Stimulated activated CD4-positive, alpha-beta T cell treated with anti-CD3 and anti-CD28 coated beads, Interleukin-2, amount 100 ng/mL, for 4 hours (primary cell): ENCODE results near the gene SZT2.
"Not testable (repeated sequence)": the region's sequence is repeated elsewhere in the genome, so short reads cannot be mapped to it uniquely, and the experiment has no call there.

ENCODE experiments used
- DNase-seq: peaks from one replicate; pipeline ENCODE4 v3.0.0-alpha.2; 2020; ENCODE audit warnings: low read depth

The SZT2 gene

GRCh38 chr1:43454270-43455011 is 64.7 kb downstream of the SZT2 start:
- DNase-seq: peak; percentile 28

GRCh38 chr1:43455213-43455889 is 65.7 kb downstream of the SZT2 start:
- no peak for DNase-seq

GRCh38 chr1:43458379-43458778 is 68.7 kb downstream of the SZT2 start:
- not testable (repeated sequence) for DNase-seq

GRCh38 chr1:43460988-43461693 is 71.4 kb downstream of the SZT2 start:
- no peak for DNase-seq

- DNase-seq: no peak
These were observed 73.8 kb downstream of the SZT2 start for GRCh38 chr1:43463479-43463878.

- DNase-seq: no peak
These were observed 75.2 kb downstream of the SZT2 start for GRCh38 chr1:43464681-43465504.

GRCh38 chr1:43465505-43466067 is 75.9 kb downstream of the SZT2 start:
- DNase-seq: no peak

- no peak for DNase-seq
These were observed 76.7 kb downstream of the SZT2 start for GRCh38 chr1:43466403-43466802.

- no peak for DNase-seq
These were observed 78.7 kb downstream of the SZT2 start for GRCh38 chr1:43468414-43468813.

GRCh38 chr1:43469932-43470331 is 80.2 kb downstream of the SZT2 start:
- DNase-seq: no peak

GRCh38 chr1:43472087-43472462 is 82.4 kb downstream of the SZT2 start:
- no peak for DNase-seq

- not testable (repeated sequence) for DNase-seq
These were observed 82.9 kb downstream of the SZT2 start for GRCh38 chr1:43472463-43473151.

- DNase-seq: no peak
These were observed 83.8 kb downstream of the SZT2 start for GRCh38 chr1:43473463-43473862.

- not testable (repeated sequence) for DNase-seq
These were observed 86.1 kb downstream of the SZT2 start for GRCh38 chr1:43475611-43476401.

GRCh38 chr1:43477716-43478115 is 88.0 kb downstream of the SZT2 start:
- no peak for DNase-seq

GRCh38 chr1:43479414-43479813 is 89.7 kb downstream of the SZT2 start:
- no peak for DNase-seq

GRCh38 chr1:43481491-43481890 is 91.8 kb downstream of the SZT2 start:
- DNase-seq: no peak

- DNase-seq: no peak
These were observed 92.5 kb downstream of the SZT2 start for GRCh38 chr1:43482215-43482614.

GRCh38 chr1:43484367-43484766 is 94.7 kb downstream of the SZT2 start:
- no peak for DNase-seq

- no peak for DNase-seq
These were observed 98.5 kb downstream of the SZT2 start for GRCh38 chr1:43488165-43488564.
